HG02759 (cell line): ENCODE measurements around the gene CDC42SE2.
A peak's percentile ranks its signal among the peaks of the same experiment; 100 is the strongest.

ENCODE experiments used
- ATAC-seq: cut with Tn5 transposase; IDR thresholded peaks from one replicate; pipeline ENCODE4 v1.9.1; 2021; ENCODE audit warnings: mild to moderate bottlenecking, moderate library complexity; ENCODE audit not compliant: unreplicated experiment

Gene CDC42SE2, protein sequence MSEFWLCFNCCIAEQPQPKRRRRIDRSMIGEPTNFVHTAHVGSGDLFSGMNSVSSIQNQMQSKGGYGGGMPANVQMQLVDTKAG

DNA sequence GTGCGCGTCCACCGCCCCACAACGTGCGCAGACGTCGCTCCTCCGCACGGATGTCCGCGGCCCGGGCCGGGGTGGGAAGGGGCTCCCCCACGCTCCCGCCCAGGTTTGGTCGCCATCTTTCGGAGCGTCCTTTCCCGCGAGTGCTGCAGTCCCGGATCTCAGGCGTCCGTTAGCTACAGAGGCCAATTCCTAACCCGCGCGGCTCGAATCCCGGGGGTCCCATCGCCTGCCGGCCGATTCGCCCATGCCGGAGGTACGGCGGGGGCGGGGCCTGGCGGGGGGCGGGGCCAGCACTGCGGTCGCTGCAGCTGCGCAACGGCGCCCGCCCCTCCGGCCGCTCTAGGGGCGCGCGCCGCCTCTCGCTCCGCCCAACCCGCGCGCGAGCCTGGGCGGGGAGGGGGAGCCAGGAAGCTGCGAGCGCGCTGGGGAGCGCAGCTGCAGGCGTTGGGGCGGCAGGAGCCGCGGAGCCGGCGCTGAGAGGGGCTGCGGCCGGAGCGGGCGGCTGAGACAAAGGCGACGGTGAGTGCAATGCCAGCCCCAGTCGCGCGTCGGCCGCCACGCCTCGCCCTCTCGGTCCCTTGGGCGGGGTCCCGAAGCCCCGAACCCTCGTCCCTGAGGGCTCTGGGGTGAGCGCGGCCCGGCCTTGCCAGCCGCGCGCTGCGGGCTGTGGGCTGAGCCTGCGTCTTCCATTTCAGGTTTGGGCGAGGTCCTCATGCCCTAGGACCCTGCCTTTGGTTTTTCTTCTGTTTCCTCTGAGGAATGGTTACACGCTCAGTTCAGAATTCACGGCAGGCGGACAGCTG lies at the start of gene CDC42SE2:
CDC42SE2 (plus strand) TSS at position 406 of the 803 bp plus-strand sequence. CDS start 95,441 bp downstream, outside the sequence.
- ATAC-seq, result peak; percentile 90

GRCh38 chr5:131214609-131215227 lies 49.1 kb upstream of the CDC42SE2 start:
- no peak for ATAC-seq

DNA sequence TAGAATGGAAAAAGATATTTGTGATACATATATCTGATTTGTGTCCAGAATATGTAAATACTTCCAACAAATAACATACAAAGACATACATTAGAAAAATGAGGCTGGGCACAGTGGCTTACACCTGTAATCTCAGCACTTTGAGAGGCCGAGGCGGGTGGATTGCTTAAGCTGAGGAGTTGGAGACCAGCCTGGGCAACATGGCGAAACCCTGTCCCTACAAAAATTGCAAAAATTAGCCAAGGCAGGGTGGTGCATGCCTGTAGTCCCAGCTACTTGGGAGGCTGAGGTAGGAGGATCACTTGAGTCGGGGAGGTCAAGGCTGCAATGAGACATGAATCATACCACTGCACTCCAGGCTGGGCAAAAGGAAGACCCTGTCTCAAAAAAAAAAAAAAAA lies 46.1 kb upstream of the CDC42SE2 start:
- ATAC-seq, result no peak

DNA sequence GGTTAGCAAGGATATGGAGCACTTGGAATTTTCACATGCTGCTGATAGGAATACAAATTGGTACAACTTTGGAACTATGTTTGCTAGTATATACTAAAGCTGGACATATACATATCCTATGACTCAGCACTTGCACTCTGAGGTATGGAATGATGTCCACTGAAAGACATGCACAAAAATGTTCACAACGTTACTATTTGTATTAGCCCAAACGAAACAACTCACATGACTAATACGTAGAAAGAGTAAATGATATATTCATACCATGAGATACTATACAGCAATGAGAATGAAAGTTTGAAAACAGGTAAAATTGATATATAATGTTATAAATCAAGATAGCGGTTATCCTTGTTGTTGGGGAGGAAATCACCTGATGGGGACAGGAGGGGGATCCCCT lies 45.5 kb upstream of the CDC42SE2 start:
- ATAC-seq, result peak; percentile 59

GRCh38 chr5:131220566-131220965 lies 43.3 kb upstream of the CDC42SE2 start:
- no peak for ATAC-seq

GRCh38 chr5:131221008-131221703 lies 42.7 kb upstream of the CDC42SE2 start:
- ATAC-seq, result no peak

- ATAC-seq, result no peak
These were observed 42.0 kb upstream of the CDC42SE2 start for GRCh38 chr5:131221888-131222287.

- ATAC-seq, result no peak
These were observed 41.1 kb upstream of the CDC42SE2 start for GRCh38 chr5:131222731-131223130.

GRCh38 chr5:131223751-131224386 lies 40.0 kb upstream of the CDC42SE2 start:
- no peak for ATAC-seq

GRCh38 chr5:131224387-131225201 lies 39.3 kb upstream of the CDC42SE2 start:
- ATAC-seq, result peak; percentile 83

GRCh38 chr5:131225282-131225974 lies 38.4 kb upstream of the CDC42SE2 start:
- no peak for ATAC-seq

DNA sequence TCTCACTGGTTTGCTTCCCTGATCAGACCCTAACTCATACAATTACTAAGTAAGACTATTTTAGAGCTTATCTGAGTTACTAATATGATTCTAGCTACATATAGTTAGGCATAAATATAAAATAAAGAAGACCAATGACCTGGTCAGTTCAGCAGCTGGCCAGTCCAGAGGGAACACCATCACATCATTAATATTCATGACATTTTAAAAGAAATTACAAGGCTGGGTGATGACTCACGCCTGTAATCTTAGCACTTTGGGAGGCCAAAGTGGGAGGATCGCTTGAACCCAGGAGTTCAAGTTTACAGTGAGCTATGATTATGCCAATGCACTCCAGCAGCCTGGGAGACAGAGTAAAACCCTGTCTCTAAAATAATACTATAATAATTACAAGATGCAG lies 37.0 kb upstream of the CDC42SE2 start:
- ATAC-seq, result no peak

DNA sequence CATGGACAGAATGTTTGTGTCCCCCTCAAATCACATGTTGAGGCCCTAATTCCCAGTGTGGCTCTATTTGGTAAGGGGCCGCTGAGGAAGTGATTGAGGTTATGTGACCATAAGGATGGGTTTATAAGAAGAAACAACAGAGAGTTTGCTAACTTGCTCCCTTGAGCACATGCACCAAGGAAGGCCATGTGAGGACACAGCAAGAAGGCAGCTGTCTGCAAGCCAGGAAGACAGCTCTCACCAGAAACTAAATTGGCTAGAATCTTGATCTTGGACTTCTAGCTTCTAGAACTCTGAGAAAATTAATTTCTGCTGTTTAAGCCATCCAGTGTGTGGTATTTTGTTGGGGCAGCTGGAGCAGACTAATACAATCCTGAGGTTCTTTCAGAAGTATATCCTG lies 35.2 kb upstream of the CDC42SE2 start:
- no peak for ATAC-seq

GRCh38 chr5:131229623-131230022 lies 34.2 kb upstream of the CDC42SE2 start:
- no peak for ATAC-seq

DNA sequence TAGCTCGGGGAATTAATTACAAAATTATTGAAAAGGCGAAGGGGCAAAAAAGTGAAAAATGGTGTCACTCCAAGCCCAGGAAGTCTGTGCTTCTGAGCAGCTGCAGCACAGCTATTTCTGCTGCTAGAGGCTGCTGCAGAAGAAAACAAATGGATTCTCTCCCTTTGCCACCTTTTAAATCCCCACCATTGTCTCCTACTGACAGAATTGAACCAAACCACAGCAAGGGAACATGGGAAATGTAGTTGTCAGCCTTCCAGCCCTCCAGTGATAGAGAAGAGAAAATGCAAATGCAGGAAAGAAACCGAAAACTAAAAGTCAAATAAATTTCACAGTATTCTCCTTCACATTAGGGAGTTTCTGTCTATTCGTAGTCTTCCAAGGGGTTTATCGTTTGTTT lies 33.4 kb upstream of the CDC42SE2 start:
- ATAC-seq, result peak; percentile 39

DNA sequence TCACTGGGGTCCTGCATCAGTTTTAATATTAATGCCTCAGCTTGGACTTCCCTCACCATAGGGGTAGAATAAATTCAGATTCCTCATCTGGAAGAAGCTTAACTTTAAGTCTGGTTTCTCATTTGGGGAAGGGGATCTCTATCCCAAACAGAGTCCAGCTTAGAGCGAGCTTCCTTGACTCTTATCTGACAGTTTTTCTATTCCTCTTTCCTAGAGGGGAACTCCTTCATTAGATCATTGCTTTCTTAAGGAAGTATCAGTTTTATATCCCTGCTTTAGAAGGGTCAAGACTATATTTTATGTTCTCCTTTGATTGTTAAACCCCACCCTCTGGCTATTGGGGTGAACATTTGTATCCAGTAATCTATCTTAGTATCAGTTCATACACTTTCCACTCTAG lies 24.2 kb upstream of the CDC42SE2 start:
- no peak for ATAC-seq

DNA sequence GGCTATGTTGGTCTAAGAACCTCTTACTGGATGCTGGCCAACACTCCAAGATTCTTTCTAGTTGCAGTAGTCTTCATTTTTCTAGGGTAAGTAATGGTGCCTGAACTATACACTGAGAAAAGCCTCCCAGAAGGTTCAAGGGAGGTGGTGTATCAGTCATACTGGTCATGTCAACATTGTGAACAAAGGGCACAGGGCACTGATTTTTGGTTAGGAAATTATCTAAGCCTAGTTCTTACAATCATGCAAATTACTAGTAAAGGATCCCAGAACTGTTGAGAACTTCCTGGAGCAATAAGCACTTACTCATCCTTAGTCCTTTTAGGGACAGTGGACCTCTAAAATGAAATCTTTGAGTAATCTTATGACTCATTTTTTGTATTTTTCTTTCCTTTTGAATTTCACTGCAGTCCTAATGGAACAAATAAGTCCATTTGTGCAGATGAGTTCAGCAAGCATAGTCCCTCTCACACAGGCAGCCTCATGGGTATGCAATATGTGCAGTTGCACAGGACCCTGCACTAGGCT lies 21.1 kb upstream of the CDC42SE2 start:
- ATAC-seq, result no peak

DNA sequence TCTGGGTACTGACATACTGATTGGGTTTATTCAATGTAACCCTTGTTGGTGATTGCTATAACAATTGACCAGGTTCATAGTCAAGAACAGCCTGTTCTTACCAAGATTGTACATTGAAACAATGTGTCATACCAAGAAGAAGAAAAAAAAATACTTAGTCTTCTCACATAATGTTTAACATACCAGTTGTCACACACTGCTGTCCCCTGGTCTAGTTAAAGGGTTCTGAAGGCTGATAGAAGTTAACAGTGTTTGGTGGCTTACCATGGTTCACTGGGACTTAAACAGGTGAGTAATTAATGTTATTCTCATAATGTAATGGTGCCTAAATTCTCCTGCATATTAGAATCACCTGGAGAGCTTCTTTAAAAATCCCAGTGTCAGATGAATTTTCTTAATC lies 18.5 kb upstream of the CDC42SE2 start:
- ATAC-seq, result peak; percentile 62

- ATAC-seq, result no peak
These were observed 17.9 kb upstream of the CDC42SE2 start for GRCh38 chr5:131245948-131246347.
